Neuronal stem cell (in vitro differentiated cells): ENCODE measurements around the gene S1PR1.
A peak's percentile ranks its signal among the peaks of the same experiment; 100 is the strongest.

Experiments used
- DNase-seq: peaks from one replicate; pipeline ENCODE4 v3.0.0-alpha.2; 2013; ENCODE audit warnings: low spot score
- H2AFZ ChIP-seq: one replicate; pipeline ENCODE4 v1.6.1; 2013; ENCODE audit warnings: mild to moderate bottlenecking, low read length, inconsistent platforms
- H2AK5ac ChIP-seq: 2 replicates; pipeline ENCODE4 v1.6.1; 2013; ENCODE audit warnings: low read depth, mild to moderate bottlenecking, inconsistent platforms, low read length, moderate library complexity, mixed read lengths
- H2BK120ac ChIP-seq: 2 replicates; pipeline ENCODE4 v1.6.1; 2013; ENCODE audit warnings: low read depth, mild to moderate bottlenecking, inconsistent platforms, low read length, moderate library complexity, mixed read lengths
- H2BK12ac ChIP-seq: one replicate; pipeline ENCODE4 v1.6.1; 2013; ENCODE audit warnings: low read length, inconsistent platforms
- H2BK15ac ChIP-seq: 2 replicates; pipeline ENCODE4 v1.6.1; 2013; ENCODE audit warnings: mild to moderate bottlenecking, low read length, inconsistent platforms, mixed read lengths
- H2BK5ac ChIP-seq: one replicate; pipeline ENCODE4 v1.6.1; 2013; ENCODE audit warnings: inconsistent platforms, mild to moderate bottlenecking, low read length, moderate library complexity
- H3K14ac ChIP-seq: one replicate; pipeline ENCODE4 v1.6.1; 2013; ENCODE audit warnings: low read length, inconsistent platforms
- H3K18ac ChIP-seq: 2 replicates; pipeline ENCODE4 v1.6.1; 2013; ENCODE audit warnings: low read length, inconsistent platforms
- H3K23ac ChIP-seq: 2 replicates; pipeline ENCODE4 v1.6.1; 2013; ENCODE audit warnings: low read depth, mild to moderate bottlenecking, mixed read lengths, low read length, inconsistent platforms; ENCODE audit not compliant: poor library complexity
- H3K27ac ChIP-seq: replicated peaks from 3 replicates; pipeline ENCODE4 v1.5.1; 2013; ENCODE audit warnings: low read length, inconsistent platforms
- H3K27me3 ChIP-seq, 3 experiments: 2 replicates each; pipeline ENCODE4 v1.6.1; 2013; ENCODE audit warnings: low read length in 3 of 3, mild to moderate bottlenecking in 2 of 3, inconsistent platforms in 1 of 3, low read depth in 1 of 3, mixed read lengths in 1 of 3, moderate library complexity in 1 of 3; ENCODE audit not compliant: control insufficient read depth in 3 of 3, insufficient read depth in 3 of 3
- H3K36me3 ChIP-seq, 2 donors: replicated peaks in 1 of 2; 2 replicates each; pipeline ENCODE4 v1.6.1; 2013; ENCODE audit warnings: low read length in 2 of 2; ENCODE audit not compliant: control insufficient read depth in 2 of 2, insufficient read depth in 2 of 2
- H3K4ac ChIP-seq: 2 replicates; pipeline ENCODE4 v1.6.1; 2013; ENCODE audit warnings: inconsistent platforms, mild to moderate bottlenecking, low read length, moderate library complexity
- H3K4me1 ChIP-seq, 2 donors: 1 replicate in 1 of 2; 2 replicates in 1 of 2; pipeline ENCODE4 v1.6.1; 2013; ENCODE audit warnings: low read length in 2 of 2, low read depth in 1 of 2; ENCODE audit not compliant: control insufficient read depth in 2 of 2, insufficient read depth in 1 of 2
- H3K4me2 ChIP-seq: one replicate; pipeline ENCODE4 v1.6.1; 2013; ENCODE audit warnings: mild to moderate bottlenecking, low read length, inconsistent platforms; ENCODE audit not compliant: insufficient read depth, poor library complexity, severe bottlenecking
- H3K4me3 ChIP-seq, 2 donors: 2 replicates each; pipeline ENCODE4 v1.5.1; 2013; ENCODE audit warnings: low read length in 2 of 2, mild to moderate bottlenecking in 2 of 2, inconsistent platforms in 1 of 2, moderate library complexity in 1 of 2
- H3K79me1 ChIP-seq: one replicate; pipeline ENCODE4 v1.6.1; 2013; ENCODE audit warnings: low read depth, mild to moderate bottlenecking, inconsistent platforms, low read length, moderate library complexity
- H3K9ac ChIP-seq: one replicate; pipeline ENCODE4 v1.6.1; 2013; ENCODE audit warnings: mild to moderate bottlenecking, low read depth, low read length, inconsistent platforms; ENCODE audit not compliant: poor library complexity
- H3K9me3 ChIP-seq, 2 donors: replicated peaks in 1 of 2; 2 replicates each; pipeline versions ENCODE3 to v1.6.1; 2013; ENCODE audit warnings: low read length in 2 of 2, mild to moderate bottlenecking in 2 of 2, inconsistent platforms in 1 of 2, low read depth in 1 of 2, mixed read lengths in 1 of 2, moderate library complexity in 1 of 2; ENCODE audit not compliant: control insufficient read depth in 2 of 2, insufficient read depth in 1 of 2
- H4K8ac ChIP-seq: one replicate; pipeline ENCODE4 v1.6.1; 2013; ENCODE audit warnings: low read depth, mild to moderate bottlenecking, inconsistent platforms, low read length, moderate library complexity
- H4K91ac ChIP-seq: one replicate; pipeline ENCODE4 v1.6.1; 2013; ENCODE audit warnings: low read length, low read depth, mild to moderate bottlenecking, inconsistent platforms; ENCODE audit not compliant: poor library complexity
- whole genome bisulfite sequencing, 2 donors: extraction: QIAGEN DNeasy Blood & Tissue Kit; methylation state at CpG; one replicate each; pipeline ENCODE4 v1.1.7; 2013; ENCODE audit warnings: missing lambda C conversion rate in 2 of 2, mixed read lengths in 1 of 2; ENCODE audit not compliant: insufficient read length in 2 of 2, insufficient replicate concordance in 1 of 2; ENCODE audit errors: extremely low coverage in 2 of 2; 5-methylcytosine and 5-hydroxymethylcytosine counted together

The S1PR1 gene

DNA sequence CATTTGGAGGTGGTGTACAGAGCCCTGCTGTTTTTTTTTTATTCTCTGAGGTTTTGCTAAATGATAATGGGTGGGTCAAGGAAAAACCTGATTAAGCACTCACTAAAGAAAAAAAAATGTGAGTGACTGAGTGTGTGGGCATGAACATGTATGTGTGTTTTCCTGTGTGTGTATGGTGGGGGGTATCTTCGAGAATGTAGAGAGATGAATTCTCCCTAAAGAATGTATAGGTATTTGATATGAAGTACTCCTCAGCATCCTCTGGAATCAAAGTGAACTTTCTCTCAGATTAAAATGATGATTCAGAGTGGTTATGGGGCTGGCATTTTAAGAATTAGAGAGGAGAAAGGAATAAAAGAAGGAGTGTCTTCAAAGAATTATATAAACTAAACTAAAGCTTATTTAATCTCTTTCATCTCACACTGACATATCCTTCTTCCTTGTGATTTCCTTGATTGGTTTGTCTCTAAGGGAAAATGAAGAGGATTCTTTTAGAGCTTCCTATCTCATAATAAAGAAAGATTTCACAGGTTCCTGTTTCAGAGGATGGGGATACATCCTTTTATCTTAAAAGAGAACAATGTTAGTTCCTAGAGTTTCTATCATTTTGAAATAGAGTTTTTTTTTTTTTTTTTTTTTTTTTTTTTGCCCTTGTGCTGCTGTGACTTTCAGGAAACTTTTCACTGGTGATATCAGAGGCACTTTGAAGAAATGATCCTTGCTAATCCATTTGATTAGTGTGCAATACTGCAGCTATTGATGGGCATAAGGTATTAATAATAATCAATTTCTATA is 23.9 kb downstream of the S1PR1 start:
- H3K23ac ChIP-seq = no peak overlapping the region
- H4K8ac ChIP-seq = no peak overlapping the region
- WGBS, 2 donors = no CpG with 5 or more reads among the region's 1 CpG
- no peak overlapping the region for H3K14ac ChIP-seq
- no peak overlapping the region for H3K9ac ChIP-seq
- no peak overlapping the region for H4K91ac ChIP-seq
- no peak overlapping the region for H3K18ac ChIP-seq
- no peaks in the 10 kb centered on the region for H3K27me3 ChIP-seq
- H3K4me2 ChIP-seq = no peak overlapping the region
- no peaks in the 10 kb centered on the region for H3K36me3 ChIP-seq
- no peaks in the 10 kb centered on the region for H3K9me3 ChIP-seq
- H2BK120ac ChIP-seq = no peak overlapping the region
- no peak overlapping the region for H2BK12ac ChIP-seq
- H3K4me3 ChIP-seq = no peak overlapping the region
- no peak for DNase-seq
- peaks cover 9 to 16% of the 10 kb centered on the region in 2 donors for H3K4me1 ChIP-seq
- no peak overlapping the region for H2AFZ ChIP-seq
- H2BK5ac ChIP-seq = no peak overlapping the region
- no peaks in the 10 kb centered on the region for H3K79me1 ChIP-seq
- H2AK5ac ChIP-seq = no peak overlapping the region
- H2BK15ac ChIP-seq = no peak overlapping the region
- H3K4ac ChIP-seq = no peak overlapping the region
- H3K27ac ChIP-seq = no peak overlapping the region

DNA sequence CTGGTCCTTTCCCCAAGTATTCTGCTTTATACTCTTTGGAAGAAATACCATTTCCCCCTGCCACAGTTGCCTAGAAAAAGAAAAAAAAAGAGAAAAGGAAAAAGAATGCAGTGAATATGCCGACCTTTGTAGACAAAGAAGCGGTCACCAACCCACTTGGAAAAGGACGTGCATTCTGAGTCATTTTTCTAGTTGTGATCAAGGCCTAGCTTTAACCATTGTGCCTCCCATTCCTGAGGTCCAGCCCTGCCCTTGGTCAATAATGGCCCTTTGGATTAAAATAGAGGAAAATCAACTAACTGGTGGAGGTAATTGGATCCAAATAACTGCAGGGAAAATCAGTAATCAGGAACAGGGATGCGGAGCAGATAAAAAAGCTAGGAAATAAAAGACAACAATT is 24.8 kb downstream of the S1PR1 start:
- no peak overlapping the region for H3K14ac ChIP-seq
- no peaks in the 10 kb centered on the region for H3K36me3 ChIP-seq
- no peaks in the 10 kb centered on the region for H3K9me3 ChIP-seq
- H4K8ac ChIP-seq = no peak overlapping the region
- H2BK5ac ChIP-seq = no peak overlapping the region
- no peak for DNase-seq
- H2AFZ ChIP-seq = peak overlapping the region; percentile 58
- WGBS, 2 donors = no CpG with 5 or more reads among the region's 4 CpGs
- no peaks in the 10 kb centered on the region for H3K79me1 ChIP-seq
- no peak overlapping the region for H2BK15ac ChIP-seq
- peaks cover 9 to 16% of the 10 kb centered on the region in 2 donors for H3K4me1 ChIP-seq
- no peak overlapping the region for H3K9ac ChIP-seq
- no peak overlapping the region for H3K4ac ChIP-seq
- no peak overlapping the region for H3K4me3 ChIP-seq
- no peak overlapping the region for H2BK120ac ChIP-seq
- no peak overlapping the region for H3K27ac ChIP-seq
- no peaks in the 10 kb centered on the region for H3K27me3 ChIP-seq
- no peak overlapping the region for H2AK5ac ChIP-seq
- H4K91ac ChIP-seq = no peak overlapping the region
- no peak overlapping the region for H2BK12ac ChIP-seq
- H3K18ac ChIP-seq = no peak overlapping the region
- H3K23ac ChIP-seq = no peak overlapping the region
- no peak overlapping the region for H3K4me2 ChIP-seq

DNA sequence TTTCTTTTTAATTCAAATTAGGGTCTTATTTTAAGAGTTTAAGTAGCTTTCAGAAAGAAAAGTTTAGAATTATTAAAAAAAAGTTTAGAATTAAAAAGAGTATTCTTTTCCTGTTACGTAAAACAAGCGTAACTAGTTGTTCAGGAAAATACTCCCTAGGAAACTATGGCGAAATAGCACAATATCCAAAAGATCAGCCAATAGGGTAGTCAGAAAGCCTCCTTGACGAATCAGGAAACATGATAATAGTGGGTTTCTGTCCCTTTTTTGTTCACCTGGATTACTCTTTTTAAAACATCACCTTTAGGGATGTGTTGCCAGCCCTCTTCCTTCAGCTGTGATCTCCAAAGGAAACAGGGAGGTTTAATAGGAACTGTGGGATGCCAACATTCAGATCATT is 25.2 kb downstream of the S1PR1 start:
- no peak overlapping the region for H3K4me3 ChIP-seq
- no peak overlapping the region for H4K8ac ChIP-seq
- H2AK5ac ChIP-seq = no peak overlapping the region
- H3K18ac ChIP-seq = no peak overlapping the region
- H3K27me3 ChIP-seq = no peaks in the 10 kb centered on the region
- no peak overlapping the region for H2BK15ac ChIP-seq
- H2BK5ac ChIP-seq = no peak overlapping the region
- no peak overlapping the region for H3K27ac ChIP-seq
- H3K36me3 ChIP-seq = no peaks in the 10 kb centered on the region
- H2BK120ac ChIP-seq = no peak overlapping the region
- H3K14ac ChIP-seq = no peak overlapping the region
- no peak for DNase-seq
- H2BK12ac ChIP-seq = no peak overlapping the region
- H3K9ac ChIP-seq = no peak overlapping the region
- H3K4me2 ChIP-seq = no peak overlapping the region
- H2AFZ ChIP-seq = peak overlapping the region; percentile 82
- no peaks in the 10 kb centered on the region for H3K79me1 ChIP-seq
- no CpG with 5 or more reads among the region's 4 CpGs for WGBS, 2 donors
- H3K4ac ChIP-seq = no peak overlapping the region
- no peak overlapping the region for H3K23ac ChIP-seq
- H3K9me3 ChIP-seq = no peaks in the 10 kb centered on the region
- H4K91ac ChIP-seq = no peak overlapping the region
- peaks cover 9 to 16% of the 10 kb centered on the region in 2 donors for H3K4me1 ChIP-seq

DNA sequence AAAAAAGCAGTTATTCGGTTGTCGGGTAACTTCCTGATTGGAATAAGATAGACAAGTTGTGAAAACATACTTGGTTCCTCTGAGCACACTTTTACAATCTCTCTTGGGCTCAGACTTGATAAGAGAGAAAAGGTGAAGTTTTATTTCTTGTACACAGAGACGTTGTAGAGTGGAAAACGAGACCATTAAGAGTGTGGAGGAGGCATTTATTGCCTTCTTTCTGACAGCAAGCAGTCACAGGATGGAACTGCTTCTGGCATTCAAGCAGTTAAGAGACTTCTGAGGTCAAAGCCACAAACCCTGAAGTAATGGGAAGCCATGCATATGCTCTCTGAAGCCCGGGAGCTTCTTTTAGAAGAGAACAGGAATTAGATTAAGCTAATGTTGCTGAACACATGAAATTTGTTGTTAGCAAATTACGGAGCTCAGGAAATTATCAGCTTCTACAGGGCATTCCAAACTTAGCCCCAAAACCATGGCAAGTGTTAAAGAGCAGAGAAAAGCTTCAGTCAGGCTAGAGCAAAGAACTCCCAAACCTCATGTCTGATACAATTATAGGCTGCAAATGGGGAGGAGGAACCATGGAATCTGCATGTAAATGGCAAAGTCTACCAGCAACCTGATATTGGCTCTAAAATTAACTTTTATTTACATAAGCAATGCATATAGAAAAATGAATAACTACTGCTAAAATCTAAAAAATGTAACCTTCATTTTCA is 26.0 kb downstream of the S1PR1 start:
- H2BK15ac ChIP-seq = no peak overlapping the region
- no peak for DNase-seq
- WGBS, 2 donors = no CpG with 5 or more reads among the region's 6 CpGs
- H4K8ac ChIP-seq = no peak overlapping the region
- H3K4me3 ChIP-seq = no peak overlapping the region
- peak overlapping the region; percentile 82 for H2AFZ ChIP-seq
- no peak overlapping the region for H2BK5ac ChIP-seq
- no peaks in the 10 kb centered on the region for H3K36me3 ChIP-seq
- H4K91ac ChIP-seq = no peak overlapping the region
- H3K4me1 ChIP-seq = peaks cover 9 to 16% of the 10 kb centered on the region in 2 donors
- no peak overlapping the region for H3K18ac ChIP-seq
- no peak overlapping the region for H2BK120ac ChIP-seq
- no peak overlapping the region for H3K14ac ChIP-seq
- H3K9ac ChIP-seq = no peak overlapping the region
- no peak overlapping the region for H3K4ac ChIP-seq
- H3K27me3 ChIP-seq = no peaks in the 10 kb centered on the region
- no peak overlapping the region for H2AK5ac ChIP-seq
- no peaks in the 10 kb centered on the region for H3K79me1 ChIP-seq
- H3K23ac ChIP-seq = no peak overlapping the region
- no peak overlapping the region for H2BK12ac ChIP-seq
- no peak overlapping the region for H3K27ac ChIP-seq
- no peaks in the 10 kb centered on the region for H3K9me3 ChIP-seq
- no peak overlapping the region for H3K4me2 ChIP-seq
